GM23338 (cell line): ENCODE results near the gene CYP4B1. TPM values are rescaled to one million over a fixed set of nuclear protein-coding genes. Genes with fewer than 3 reads are reported as not detected.

Experiments used
- ATAC-seq: fragments of 200-7000 bp; cut with Tn5 transposase; 3 replicates; pipeline ENCODE4 v1.9.1; 2020
- DNase-seq: peaks from one replicate; pipeline ENCODE4 v3.0.0-alpha.2; 2015; ENCODE audit warnings: low spot score
- H2AFZ ChIP-seq: fragments of 200-600 bp; sonication (generic); 2 replicates; pipeline ENCODE4 v1.8.0; 2016; ENCODE audit warnings: antibody characterized with exemption, mild to moderate bottlenecking, moderate library complexity
- H3F3A ChIP-seq: fragments of 200-600 bp; sonication (generic); replicated peaks from 2 replicates; pipeline ENCODE4 v1.8.0; 2017; ENCODE audit warnings: antibody characterized with exemption, mixed run types, low read depth
- H3K27ac ChIP-seq: fragments of 200-600 bp; sonication (generic); 2 replicates; pipeline ENCODE4 v1.6.1; 2016; ENCODE audit warnings: low read depth
- H3K27me3 ChIP-seq: fragments of 200-600 bp; sonication (generic); 2 replicates; pipeline ENCODE4 v1.8.0; 2016; ENCODE audit warnings: mild to moderate bottlenecking, mixed run types, moderate library complexity; ENCODE audit not compliant: insufficient read depth
- H3K36me3 ChIP-seq: fragments of 200-600 bp; sonication (generic); 2 replicates; pipeline ENCODE4 v1.8.0; 2016; ENCODE audit warnings: mild to moderate bottlenecking; ENCODE audit not compliant: insufficient read depth
- H3K4me1 ChIP-seq: fragments of 200-600 bp; sonication (generic); 2 replicates; pipeline ENCODE4 v1.8.0; 2016; ENCODE audit warnings: mild to moderate bottlenecking, moderate library complexity; ENCODE audit not compliant: insufficient read depth
- H3K4me2 ChIP-seq: fragments of 200-600 bp; sonication (generic); 2 replicates; pipeline ENCODE4 v1.7.1; 2017; ENCODE audit warnings: mixed run types
- H3K4me3 ChIP-seq: fragments of 200-600 bp; sonication (generic); 2 replicates; pipeline ENCODE4 v1.6.1; 2016; ENCODE audit warnings: mixed run types
- H3K79me2 ChIP-seq: fragments of 200-600 bp; sonication (generic); replicated peaks from 2 replicates; pipeline ENCODE4 v1.8.0; 2017; ENCODE audit warnings: mild to moderate bottlenecking; ENCODE audit not compliant: insufficient read depth
- H3K9me2 ChIP-seq: fragments of 200-600 bp; sonication (generic); 2 replicates; pipeline ENCODE4 v1.8.0; 2017; ENCODE audit not compliant: insufficient read depth
- H4K20me1 ChIP-seq: fragments of 200-600 bp; sonication (generic); replicated peaks from 2 replicates; pipeline ENCODE4 v1.8.0; 2017; ENCODE audit warnings: mild to moderate bottlenecking; ENCODE audit not compliant: insufficient read depth
- H3K27ac Mint-ChIP-seq: 2 replicates; pipeline ENCODE4 v1.8.0; 2020; ENCODE audit warnings: inconsistent platforms, mild to moderate bottlenecking, moderate library complexity, mixed read lengths
- H3K27me3 Mint-ChIP-seq: 3 replicates; pipeline ENCODE4 v1.8.0; 2022; ENCODE audit warnings: low read depth, mild to moderate bottlenecking, moderate library complexity, mixed read lengths, inconsistent platforms; ENCODE audit not compliant: insufficient read depth, poor library complexity
- H3K36me3 Mint-ChIP-seq: 3 replicates; pipeline ENCODE4 v1.8.0; 2021; ENCODE audit warnings: low read depth, mild to moderate bottlenecking, inconsistent platforms, moderate library complexity, mixed read lengths
- H3K4me1 Mint-ChIP-seq: 3 replicates; pipeline ENCODE4 v1.8.0; 2020; ENCODE audit warnings: mild to moderate bottlenecking, inconsistent platforms, mixed read lengths
- H3K4me3 Mint-ChIP-seq: 3 replicates; pipeline ENCODE4 v1.8.0; 2021; ENCODE audit warnings: moderate library complexity, mild to moderate bottlenecking, inconsistent platforms, mixed read lengths
- H3K9me3 Mint-ChIP-seq: 3 replicates; pipeline ENCODE4 v1.8.0; 2020; ENCODE audit warnings: moderate library complexity, mild to moderate bottlenecking, inconsistent platforms, mixed read lengths
- CREB1 ChIP-seq: fragments of 250-450 bp; sonication (Bioruptor Pico); IDR thresholded peaks from 2 replicates; pipeline ENCODE4 v1.5.0; 2020; ENCODE audit warnings: low read depth, mild to moderate bottlenecking, moderate library complexity
- EZH2 ChIP-seq: fragments of 200-600 bp; sonication (generic); IDR thresholded peaks from one replicate; pipeline ENCODE4 v1.8.0; 2017; ENCODE audit warnings: antibody characterized with exemption, mild to moderate bottlenecking, low read depth; ENCODE audit not compliant: unreplicated experiment
- EZH2phosphoT487 ChIP-seq: fragments of 200-600 bp; sonication (generic); IDR thresholded peaks from one replicate; pipeline ENCODE4 v1.8.1; 2018; ENCODE audit warnings: antibody characterized with exemption; ENCODE audit not compliant: unreplicated experiment
- JUNB ChIP-seq: IDR thresholded peaks from one replicate; pipeline ENCODE4 v1.6.1; 2016; ENCODE audit warnings: antibody characterized with exemption; ENCODE audit not compliant: unreplicated experiment
- NANOG ChIP-seq: IDR thresholded peaks from 2 replicates; pipeline ENCODE4 v1.6.1; 2016; ENCODE audit warnings: antibody characterized with exemption, borderline replicate concordance
- POLR2AphosphoS5 ChIP-seq: IDR thresholded peaks from 2 replicates; pipeline ENCODE4 v1.6.1; 2016; ENCODE audit warnings: antibody characterized with exemption, low read depth
- STAT1 ChIP-seq: IDR thresholded peaks from one replicate; pipeline ENCODE4 v1.6.1; 2016; ENCODE audit warnings: antibody characterized with exemption; ENCODE audit not compliant: unreplicated experiment
- ZNF114 ChIP-seq: fragments of 250-450 bp; sonication (Bioruptor Pico); IDR thresholded peaks from 2 replicates; pipeline ENCODE4 v1.5.0; 2020; ENCODE audit warnings: mild to moderate bottlenecking, moderate library complexity
- ZNF331 ChIP-seq: fragments of 250-450 bp; sonication (Bioruptor Pico); IDR thresholded peaks from 2 replicates; pipeline ENCODE4 v1.5.0; 2020; ENCODE audit warnings: low read depth, mild to moderate bottlenecking, moderate library complexity
- polyA plus RNA-seq: library from polyadenylated mRNA; unstranded; fragments of >200 nt; fragmentation: Nextera tagmentation; extraction: Ambion mirVana; gene quantifications from 2 replicates; pipeline ENCODE4 v1.2.1, GENCODE V29; 2016
- total RNA-seq: library from RNA; depleted of rRNA; stranded (reverse); fragments of >200 nt; shearing (Covaris generic); gene quantifications from 2 replicates; pipeline ENCODE4 v1.2.3, GENCODE V29; 2014
- TF ChIP-seq, protein P1 (sequence below), 2 experiments: fragments of 200-600 bp in 1 of 2; sonication (generic) in 1 of 2; conservative IDR thresholded peaks; 2 replicates each; pipeline versions ENCODE4 v1.5.1 to v1.6.1; 2016 to 2017; ENCODE audit warnings: antibody characterized with exemption in 2 of 2, low read depth in 2 of 2, mild to moderate bottlenecking in 2 of 2, moderate library complexity in 1 of 2
- TF ChIP-seq, protein P2 (sequence below): IDR thresholded peaks from 2 replicates; pipeline ENCODE4 v1.6.1; 2016; ENCODE audit warnings: antibody characterized with exemption
- TF ChIP-seq, protein P3 (sequence below): IDR thresholded peaks from one replicate; pipeline ENCODE4 v1.6.1; 2018; ENCODE audit warnings: antibody characterized with exemption; ENCODE audit not compliant: unreplicated experiment
- TF ChIP-seq, protein P4 (sequence below): fragments of 250-450 bp; sonication (Bioruptor Pico); IDR thresholded peaks from 2 replicates; pipeline ENCODE4 v1.5.0; 2020; ENCODE audit warnings: mild to moderate bottlenecking, moderate library complexity

The CYP4B1 gene
- total and polyA plus RNA-seq, 2 experiments from 2014 or later = not detected

DNA sequence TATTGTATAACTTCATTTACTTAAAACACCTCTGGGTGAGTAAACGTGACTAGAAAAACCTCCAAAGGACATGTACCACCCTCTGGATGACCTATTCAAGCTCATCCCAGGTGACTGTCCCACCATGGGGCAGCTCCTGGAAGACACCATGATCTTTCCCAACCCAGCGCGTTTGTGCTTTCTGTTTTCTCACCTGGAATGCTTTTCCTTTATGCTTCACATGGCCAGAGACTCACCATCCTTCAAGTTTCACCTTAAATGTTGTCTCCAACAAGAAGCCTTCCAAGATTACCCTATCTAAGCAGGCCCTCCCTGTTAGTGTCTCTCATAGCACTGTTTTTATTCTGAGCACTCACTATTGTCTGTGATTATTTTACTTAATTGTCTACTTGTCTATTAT, 11.1 kb downstream of the CYP4B1 start (continued):
- TF ChIP-seq CREB1 (CRISPR knock-in tag) = no peak

DNA sequence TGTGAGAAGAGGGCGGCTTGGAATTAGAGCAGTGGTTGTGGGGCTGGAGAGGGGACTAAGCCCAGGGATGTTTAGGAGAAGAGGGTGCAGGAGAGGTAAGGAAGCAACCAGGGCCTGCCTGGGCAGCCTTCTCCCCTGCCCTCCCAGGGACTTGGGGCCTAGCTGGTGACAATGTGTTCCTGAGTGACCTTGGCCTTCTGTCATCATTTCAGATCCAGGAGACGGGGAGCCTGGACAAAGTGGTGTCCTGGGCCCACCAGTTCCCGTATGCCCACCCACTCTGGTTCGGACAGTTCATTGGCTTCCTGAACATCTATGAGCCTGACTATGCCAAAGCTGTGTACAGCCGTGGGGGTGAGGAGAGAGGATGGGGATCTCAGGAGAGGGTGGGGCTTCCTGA, 11.8 kb downstream of the CYP4B1 start:
- Mint-ChIP-seq H3K9me3 (peaks cover 9% of the 10 kb centered on the region), H3K36me3 (no peaks in the 10 kb centered on the region; the same call in 2 of the 3 replicates), H3K27me3 (peaks cover 5% of the 10 kb centered on the region), H3K4me3 (no peak overlapping the region), H3K27ac (no peak overlapping the region), H3K4me1 (peaks cover 3% of the 10 kb centered on the region; the same call in 1 of the 3 replicates)
- H3K36me3 ChIP-seq = no peaks in the 10 kb centered on the region
- H3F3A ChIP-seq = no peaks in the 10 kb centered on the region
- no peak overlapping the region for H2AFZ ChIP-seq
- H3K4me2 ChIP-seq = no peak overlapping the region
- no peaks in the 10 kb centered on the region for H3K79me2 ChIP-seq
- no peaks in the 10 kb centered on the region for H3K4me1 ChIP-seq
- DNase-seq = no peak
- H3K4me3 ChIP-seq = no peak overlapping the region
- no peak for ATAC-seq
- no peak overlapping the region for H3K27ac ChIP-seq
- H3K27me3 ChIP-seq = no peaks in the 10 kb centered on the region
- H3K9me2 ChIP-seq = no peaks in the 10 kb centered on the region
- TF ChIP-seq, protein P1, sequence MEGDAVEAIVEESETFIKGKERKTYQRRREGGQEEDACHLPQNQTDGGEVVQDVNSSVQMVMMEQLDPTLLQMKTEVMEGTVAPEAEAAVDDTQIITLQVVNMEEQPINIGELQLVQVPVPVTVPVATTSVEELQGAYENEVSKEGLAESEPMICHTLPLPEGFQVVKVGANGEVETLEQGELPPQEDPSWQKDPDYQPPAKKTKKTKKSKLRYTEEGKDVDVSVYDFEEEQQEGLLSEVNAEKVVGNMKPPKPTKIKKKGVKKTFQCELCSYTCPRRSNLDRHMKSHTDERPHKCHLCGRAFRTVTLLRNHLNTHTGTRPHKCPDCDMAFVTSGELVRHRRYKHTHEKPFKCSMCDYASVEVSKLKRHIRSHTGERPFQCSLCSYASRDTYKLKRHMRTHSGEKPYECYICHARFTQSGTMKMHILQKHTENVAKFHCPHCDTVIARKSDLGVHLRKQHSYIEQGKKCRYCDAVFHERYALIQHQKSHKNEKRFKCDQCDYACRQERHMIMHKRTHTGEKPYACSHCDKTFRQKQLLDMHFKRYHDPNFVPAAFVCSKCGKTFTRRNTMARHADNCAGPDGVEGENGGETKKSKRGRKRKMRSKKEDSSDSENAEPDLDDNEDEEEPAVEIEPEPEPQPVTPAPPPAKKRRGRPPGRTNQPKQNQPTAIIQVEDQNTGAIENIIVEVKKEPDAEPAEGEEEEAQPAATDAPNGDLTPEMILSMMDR (conservative IDR thresholded peaks at IDR 0.05; ENCODE audit: low read depth in 2 of 2) = no peak
- TF ChIP-seq JUNB = no peak
- no peak for TF ChIP-seq EZH2
- no peak for TF ChIP-seq POLR2AphosphoS5
- TF ChIP-seq ZNF331 (CRISPR knock-in tag) = no peak
- TF ChIP-seq EZH2phosphoT487 = no peak
- no peak for TF ChIP-seq ZNF114 (CRISPR knock-in tag)
- no peak for TF ChIP-seq CREB1 (CRISPR knock-in tag)
- TF ChIP-seq NANOG = no peak
- TF ChIP-seq, protein P2, sequence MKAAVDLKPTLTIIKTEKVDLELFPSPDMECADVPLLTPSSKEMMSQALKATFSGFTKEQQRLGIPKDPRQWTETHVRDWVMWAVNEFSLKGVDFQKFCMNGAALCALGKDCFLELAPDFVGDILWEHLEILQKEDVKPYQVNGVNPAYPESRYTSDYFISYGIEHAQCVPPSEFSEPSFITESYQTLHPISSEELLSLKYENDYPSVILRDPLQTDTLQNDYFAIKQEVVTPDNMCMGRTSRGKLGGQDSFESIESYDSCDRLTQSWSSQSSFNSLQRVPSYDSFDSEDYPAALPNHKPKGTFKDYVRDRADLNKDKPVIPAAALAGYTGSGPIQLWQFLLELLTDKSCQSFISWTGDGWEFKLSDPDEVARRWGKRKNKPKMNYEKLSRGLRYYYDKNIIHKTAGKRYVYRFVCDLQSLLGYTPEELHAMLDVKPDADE = no peak
- TF ChIP-seq, protein P3, sequence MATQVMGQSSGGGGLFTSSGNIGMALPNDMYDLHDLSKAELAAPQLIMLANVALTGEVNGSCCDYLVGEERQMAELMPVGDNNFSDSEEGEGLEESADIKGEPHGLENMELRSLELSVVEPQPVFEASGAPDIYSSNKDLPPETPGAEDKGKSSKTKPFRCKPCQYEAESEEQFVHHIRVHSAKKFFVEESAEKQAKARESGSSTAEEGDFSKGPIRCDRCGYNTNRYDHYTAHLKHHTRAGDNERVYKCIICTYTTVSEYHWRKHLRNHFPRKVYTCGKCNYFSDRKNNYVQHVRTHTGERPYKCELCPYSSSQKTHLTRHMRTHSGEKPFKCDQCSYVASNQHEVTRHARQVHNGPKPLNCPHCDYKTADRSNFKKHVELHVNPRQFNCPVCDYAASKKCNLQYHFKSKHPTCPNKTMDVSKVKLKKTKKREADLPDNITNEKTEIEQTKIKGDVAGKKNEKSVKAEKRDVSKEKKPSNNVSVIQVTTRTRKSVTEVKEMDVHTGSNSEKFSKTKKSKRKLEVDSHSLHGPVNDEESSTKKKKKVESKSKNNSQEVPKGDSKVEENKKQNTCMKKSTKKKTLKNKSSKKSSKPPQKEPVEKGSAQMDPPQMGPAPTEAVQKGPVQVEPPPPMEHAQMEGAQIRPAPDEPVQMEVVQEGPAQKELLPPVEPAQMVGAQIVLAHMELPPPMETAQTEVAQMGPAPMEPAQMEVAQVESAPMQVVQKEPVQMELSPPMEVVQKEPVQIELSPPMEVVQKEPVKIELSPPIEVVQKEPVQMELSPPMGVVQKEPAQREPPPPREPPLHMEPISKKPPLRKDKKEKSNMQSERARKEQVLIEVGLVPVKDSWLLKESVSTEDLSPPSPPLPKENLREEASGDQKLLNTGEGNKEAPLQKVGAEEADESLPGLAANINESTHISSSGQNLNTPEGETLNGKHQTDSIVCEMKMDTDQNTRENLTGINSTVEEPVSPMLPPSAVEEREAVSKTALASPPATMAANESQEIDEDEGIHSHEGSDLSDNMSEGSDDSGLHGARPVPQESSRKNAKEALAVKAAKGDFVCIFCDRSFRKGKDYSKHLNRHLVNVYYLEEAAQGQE = no peak
- TF ChIP-seq, protein P4, sequence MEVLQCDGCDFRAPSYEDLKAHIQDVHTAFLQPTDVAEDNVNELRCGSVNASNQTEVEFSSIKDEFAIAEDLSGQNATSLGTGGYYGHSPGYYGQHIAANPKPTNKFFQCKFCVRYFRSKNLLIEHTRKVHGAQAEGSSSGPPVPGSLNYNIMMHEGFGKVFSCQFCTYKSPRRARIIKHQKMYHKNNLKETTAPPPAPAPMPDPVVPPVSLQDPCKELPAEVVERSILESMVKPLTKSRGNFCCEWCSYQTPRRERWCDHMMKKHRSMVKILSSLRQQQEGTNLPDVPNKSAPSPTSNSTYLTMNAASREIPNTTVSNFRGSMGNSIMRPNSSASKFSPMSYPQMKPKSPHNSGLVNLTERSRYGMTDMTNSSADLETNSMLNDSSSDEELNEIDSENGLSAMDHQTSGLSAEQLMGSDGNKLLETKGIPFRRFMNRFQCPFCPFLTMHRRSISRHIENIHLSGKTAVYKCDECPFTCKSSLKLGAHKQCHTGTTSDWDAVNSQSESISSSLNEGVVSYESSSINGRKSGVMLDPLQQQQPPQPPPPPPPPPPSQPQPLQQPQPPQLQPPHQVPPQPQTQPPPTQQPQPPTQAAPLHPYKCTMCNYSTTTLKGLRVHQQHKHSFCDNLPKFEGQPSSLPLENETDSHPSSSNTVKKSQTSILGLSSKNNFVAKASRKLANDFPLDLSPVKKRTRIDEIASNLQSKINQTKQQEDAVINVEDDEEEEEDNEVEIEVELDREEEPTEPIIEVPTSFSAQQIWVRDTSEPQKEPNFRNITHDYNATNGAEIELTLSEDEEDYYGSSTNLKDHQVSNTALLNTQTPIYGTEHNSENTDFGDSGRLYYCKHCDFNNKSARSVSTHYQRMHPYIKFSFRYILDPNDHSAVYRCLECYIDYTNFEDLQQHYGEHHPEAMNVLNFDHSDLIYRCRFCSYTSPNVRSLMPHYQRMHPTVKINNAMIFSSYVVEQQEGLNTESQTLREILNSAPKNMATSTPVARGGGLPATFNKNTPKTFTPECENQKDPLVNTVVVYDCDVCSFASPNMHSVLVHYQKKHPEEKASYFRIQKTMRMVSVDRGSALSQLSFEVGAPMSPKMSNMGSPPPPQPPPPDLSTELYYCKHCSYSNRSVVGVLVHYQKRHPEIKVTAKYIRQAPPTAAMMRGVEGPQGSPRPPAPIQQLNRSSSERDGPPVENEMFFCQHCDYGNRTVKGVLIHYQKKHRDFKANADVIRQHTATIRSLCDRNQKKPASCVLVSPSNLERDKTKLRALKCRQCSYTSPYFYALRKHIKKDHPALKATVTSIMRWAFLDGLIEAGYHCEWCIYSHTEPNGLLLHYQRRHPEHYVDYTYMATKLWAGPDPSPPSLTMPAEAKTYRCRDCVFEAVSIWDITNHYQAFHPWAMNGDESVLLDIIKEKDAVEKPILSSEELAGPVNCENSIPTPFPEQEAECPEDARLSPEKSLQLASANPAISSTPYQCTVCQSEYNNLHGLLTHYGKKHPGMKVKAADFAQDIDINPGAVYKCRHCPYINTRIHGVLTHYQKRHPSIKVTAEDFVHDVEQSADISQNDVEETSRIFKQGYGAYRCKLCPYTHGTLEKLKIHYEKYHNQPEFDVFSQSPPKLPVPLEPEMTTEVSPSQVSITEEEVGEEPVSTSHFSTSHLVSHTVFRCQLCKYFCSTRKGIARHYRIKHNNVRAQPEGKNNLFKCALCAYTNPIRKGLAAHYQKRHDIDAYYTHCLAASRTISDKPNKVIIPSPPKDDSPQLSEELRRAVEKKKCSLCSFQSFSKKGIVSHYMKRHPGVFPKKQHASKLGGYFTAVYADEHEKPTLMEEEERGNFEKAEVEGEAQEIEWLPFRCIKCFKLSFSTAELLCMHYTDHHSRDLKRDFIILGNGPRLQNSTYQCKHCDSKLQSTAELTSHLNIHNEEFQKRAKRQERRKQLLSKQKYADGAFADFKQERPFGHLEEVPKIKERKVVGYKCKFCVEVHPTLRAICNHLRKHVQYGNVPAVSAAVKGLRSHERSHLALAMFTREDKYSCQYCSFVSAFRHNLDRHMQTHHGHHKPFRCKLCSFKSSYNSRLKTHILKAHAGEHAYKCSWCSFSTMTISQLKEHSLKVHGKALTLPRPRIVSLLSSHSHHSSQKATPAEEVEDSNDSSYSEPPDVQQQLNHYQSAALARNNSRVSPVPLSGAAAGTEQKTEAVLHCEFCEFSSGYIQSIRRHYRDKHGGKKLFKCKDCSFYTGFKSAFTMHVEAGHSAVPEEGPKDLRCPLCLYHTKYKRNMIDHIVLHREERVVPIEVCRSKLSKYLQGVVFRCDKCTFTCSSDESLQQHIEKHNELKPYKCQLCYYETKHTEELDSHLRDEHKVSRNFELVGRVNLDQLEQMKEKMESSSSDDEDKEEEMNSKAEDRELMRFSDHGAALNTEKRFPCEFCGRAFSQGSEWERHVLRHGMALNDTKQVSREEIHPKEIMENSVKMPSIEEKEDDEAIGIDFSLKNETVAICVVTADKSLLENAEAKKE = no peak
- TF ChIP-seq STAT1 = no peak
- H4K20me1 ChIP-seq = no peaks in the 10 kb centered on the region
